Mesenchymal stem cell (in vitro differentiated cells and primary cell): ENCODE measurements around the gene GNPTG.

Experiments used
- DNase-seq: peaks from one replicate; pipeline ENCODE4 v3.0.0-alpha.2; 2013
- H2AFZ ChIP-seq: one replicate; pipeline ENCODE4 v1.6.1; 2013; ENCODE audit warnings: low read depth, mild to moderate bottlenecking, control low read depth, inconsistent platforms, low read length, moderate library complexity
- H2AK5ac ChIP-seq: 2 replicates; pipeline ENCODE4 v1.6.1; 2013; ENCODE audit warnings: low read length, moderate library complexity, mild to moderate bottlenecking, inconsistent platforms; ENCODE audit not compliant: severe bottlenecking
- H2BK120ac ChIP-seq: one replicate; pipeline ENCODE4 v1.6.1; 2013; ENCODE audit warnings: low read depth, mild to moderate bottlenecking, inconsistent platforms, low read length, moderate library complexity
- H2BK12ac ChIP-seq, 2 experiments: one replicate each; pipeline ENCODE4 v1.6.1; 2013; ENCODE audit warnings: inconsistent platforms in 2 of 2, low read length in 2 of 2, mild to moderate bottlenecking in 2 of 2, moderate library complexity in 2 of 2, control low read depth in 1 of 2
- H2BK15ac ChIP-seq: one replicate; pipeline ENCODE4 v1.6.1; 2013; ENCODE audit warnings: mild to moderate bottlenecking, low read depth, inconsistent platforms; ENCODE audit not compliant: poor library complexity, severe bottlenecking
- H2BK5ac ChIP-seq: 2 replicates; pipeline ENCODE4 v1.6.1; 2013; ENCODE audit warnings: low read depth, mild to moderate bottlenecking, low read length, control low read depth, inconsistent platforms; ENCODE audit not compliant: poor library complexity, severe bottlenecking
- H3K14ac ChIP-seq, 2 experiments: one replicate each; pipeline ENCODE4 v1.6.1; 2013; ENCODE audit warnings: inconsistent platforms in 2 of 2, low read length in 2 of 2, control low read depth in 1 of 2, mild to moderate bottlenecking in 1 of 2, moderate library complexity in 1 of 2
- H3K18ac ChIP-seq, 2 experiments: one replicate each; pipeline ENCODE4 v1.6.1; 2013; ENCODE audit warnings: inconsistent platforms in 2 of 2, low read length in 2 of 2, control low read depth in 1 of 2, low read depth in 1 of 2, mild to moderate bottlenecking in 1 of 2
- H3K23ac ChIP-seq, 2 experiments: one replicate each; pipeline ENCODE4 v1.6.1; 2013; ENCODE audit warnings: inconsistent platforms in 2 of 2, low read length in 2 of 2, mild to moderate bottlenecking in 2 of 2, moderate library complexity in 2 of 2, control low read depth in 1 of 2
- H3K27ac ChIP-seq: 2 replicates; pipeline ENCODE4 v1.5.1; 2013; ENCODE audit warnings: mild to moderate bottlenecking, moderate library complexity, low read length, control low read depth, inconsistent platforms; ENCODE audit not compliant: poor library complexity, severe bottlenecking
- H3K27me3 ChIP-seq, 2 experiments: 2 replicates each; pipeline versions ENCODE4 v1.6.1 to v1.7.0; 2013; ENCODE audit warnings: low read length in 2 of 2, mild to moderate bottlenecking in 2 of 2, moderate library complexity in 2 of 2, control low read depth in 1 of 2, inconsistent platforms in 1 of 2; ENCODE audit not compliant: control insufficient read depth in 1 of 2, insufficient read depth in 1 of 2
- H3K36me3 ChIP-seq, 2 experiments: 2 replicates each; pipeline versions ENCODE4 v1.6.1 to v1.7.0; 2013; ENCODE audit warnings: low read length in 2 of 2, control low read depth in 1 of 2, inconsistent platforms in 1 of 2, low read depth in 1 of 2, mild to moderate bottlenecking in 1 of 2; ENCODE audit not compliant: insufficient read depth in 2 of 2, control insufficient read depth in 1 of 2
- H3K4ac ChIP-seq, 2 experiments: one replicate each; pipeline ENCODE4 v1.6.1; 2013; ENCODE audit warnings: inconsistent platforms in 2 of 2, low read length in 2 of 2, mild to moderate bottlenecking in 2 of 2, moderate library complexity in 2 of 2, control low read depth in 1 of 2, low read depth in 1 of 2
- H3K4me1 ChIP-seq: 2 replicates; pipeline ENCODE4 v1.6.1; 2013; ENCODE audit warnings: low read depth, low read length, control low read depth; ENCODE audit not compliant: control insufficient read depth, insufficient read depth
- H3K4me2 ChIP-seq: 2 replicates; pipeline ENCODE4 v1.6.1; 2013; ENCODE audit warnings: low read length, mild to moderate bottlenecking, inconsistent platforms; ENCODE audit not compliant: poor library complexity, severe bottlenecking
- H3K4me3 ChIP-seq, 2 experiments: 2 replicates each; pipeline versions ENCODE4 v1.5.1 to v1.7.0; 2013; ENCODE audit warnings: low read length in 2 of 2, mild to moderate bottlenecking in 2 of 2, control low read depth in 1 of 2, low read depth in 1 of 2; ENCODE audit not compliant: insufficient read depth in 1 of 2
- H3K79me1 ChIP-seq: replicated peaks from 2 replicates; pipeline ENCODE4 v1.6.1; 2013; ENCODE audit warnings: mild to moderate bottlenecking, control low read depth, low read length, inconsistent platforms; ENCODE audit not compliant: poor library complexity, severe bottlenecking
- H3K9ac ChIP-seq: 2 replicates; pipeline ENCODE4 v1.7.0; 2013; ENCODE audit warnings: mild to moderate bottlenecking, low read length, moderate library complexity
- H3K9me3 ChIP-seq: 2 replicates; pipeline ENCODE4 v1.7.0; 2013; ENCODE audit warnings: mild to moderate bottlenecking, low read length; ENCODE audit not compliant: control insufficient read depth
- H4K8ac ChIP-seq: one replicate; pipeline ENCODE4 v1.6.1; 2013; ENCODE audit warnings: inconsistent platforms, mild to moderate bottlenecking, low read length, moderate library complexity
- H4K91ac ChIP-seq: one replicate; pipeline ENCODE4 v1.6.1; 2013; ENCODE audit warnings: mild to moderate bottlenecking, low read length, inconsistent platforms
- WGBS: methylation state at CpG from one replicate; pipeline ENCODE4 v1.1.7; 2013; ENCODE audit warnings: mixed read lengths; 5-methylcytosine and 5-hydroxymethylcytosine counted together

The GNPTG gene

GRCh38 chr16:1338119-1338730, 13.5 kb upstream of the GNPTG start:
- peak overlapping the region; percentile 1 for H4K91ac ChIP-seq
- H2BK120ac ChIP-seq = no peak overlapping the region
- 60% methylated on average over 24 of the region's 30 CpGs for WGBS
- H3K36me3 ChIP-seq = no peaks in the 10 kb centered on the region
- no peak overlapping the region for H3K27ac ChIP-seq
- no peak overlapping the region for H3K18ac ChIP-seq
- H2BK5ac ChIP-seq = no peak overlapping the region
- no peak overlapping the region for H3K23ac ChIP-seq
- H3K4me3 ChIP-seq = no peak overlapping the region
- no peak overlapping the region for H2BK12ac ChIP-seq
- H3K4me2 ChIP-seq = no peak overlapping the region
- H3K4me1 ChIP-seq = peaks cover 20% of the 10 kb centered on the region
- no peak overlapping the region for H2AK5ac ChIP-seq
- no peak overlapping the region for H4K8ac ChIP-seq
- no peak for DNase-seq
- no peak overlapping the region for H3K4ac ChIP-seq
- peaks cover 52 to 73% of the 10 kb centered on the region in 2 experiments for H3K27me3 ChIP-seq
- no peak overlapping the region for H2BK15ac ChIP-seq
- no peaks in the 10 kb centered on the region for H3K9me3 ChIP-seq
- H3K14ac ChIP-seq = no peak overlapping the region
- no peak overlapping the region for H3K9ac ChIP-seq
- H3K79me1 ChIP-seq = no peaks in the 10 kb centered on the region
- no peak overlapping the region for H2AFZ ChIP-seq

- H3K4me1 ChIP-seq = peaks cover 18% of the 10 kb centered on the region
- peaks cover 49 to 76% of the 10 kb centered on the region in 2 experiments for H3K27me3 ChIP-seq
- no peaks in the 10 kb centered on the region for H3K9me3 ChIP-seq
- no peak overlapping the region for H2BK120ac ChIP-seq
- no peak overlapping the region for H3K23ac ChIP-seq
- H2AFZ ChIP-seq = no peak overlapping the region
- H2BK5ac ChIP-seq = no peak overlapping the region
- DNase-seq = no peak
- no peak overlapping the region for H3K27ac ChIP-seq
- no peak overlapping the region for H2BK12ac ChIP-seq
- no peaks in the 10 kb centered on the region for H3K36me3 ChIP-seq
- H3K18ac ChIP-seq = no peak overlapping the region
- no peak overlapping the region for H2AK5ac ChIP-seq
- H4K91ac ChIP-seq = no peak overlapping the region
- no peak overlapping the region for H2BK15ac ChIP-seq
- H4K8ac ChIP-seq = no peak overlapping the region
- no peak overlapping the region for H3K14ac ChIP-seq
- H3K4me2 ChIP-seq = no peak overlapping the region
- no peak overlapping the region for H3K4ac ChIP-seq
- WGBS = 84% methylated on average over 28 of the region's 31 CpGs
- no peaks in the 10 kb centered on the region for H3K79me1 ChIP-seq
- H3K9ac ChIP-seq = no peak overlapping the region
- no peak overlapping the region for H3K4me3 ChIP-seq
Measured at GRCh38 chr16:1338855-1339675, 12.7 kb upstream of the GNPTG start.

- Histone ChIP-seq H2AFZ (no peak overlapping the region), H2BK15ac (no peak overlapping the region), H3K9me3 (no peaks in the 10 kb centered on the region), H2AK5ac (no peak overlapping the region), H2BK120ac (no peak overlapping the region), H3K14ac (no peak overlapping the region), H4K8ac (no peak overlapping the region), H3K4me2 (no peak overlapping the region), H2BK5ac (no peak overlapping the region), H3K23ac (no peak overlapping the region), H3K27ac (no peak overlapping the region), H3K18ac (no peak overlapping the region), H3K4me1 (peaks cover 18% of the 10 kb centered on the region), H3K36me3 (no peaks in the 10 kb centered on the region), H2BK12ac (no peak overlapping the region), H3K9ac (no peak overlapping the region), H3K79me1 (no peaks in the 10 kb centered on the region), H3K27me3 (peaks cover 30 to 67% of the 10 kb centered on the region in 2 experiments), H3K4me3 (peak overlapping the region in 1 of 2 experiments; percentile 14), H3K4ac (no peak overlapping the region), H4K91ac (peak overlapping the region; percentile 16)
- no peak for DNase-seq
- WGBS = 92% methylated on average over 36 of the region's 36 CpGs
Measured at GRCh38 chr16:1340730-1341494, 10.8 kb upstream of the GNPTG start.
